ENCODE results near the gene PAQR8.

The PAQR8 gene

GRCh38 chr6:52351879-52352238, 10.1 kb upstream of the PAQR8 start:
- DNase-seq = no peak

- DNase-seq = peak; percentile 72 to 75
Measured at GRCh38 chr6:52352239-52353018, 9.5 kb upstream of the PAQR8 start.

- no peak for DNase-seq
Measured at GRCh38 chr6:52356017-52356416, 5.9 kb upstream of the PAQR8 start.

GRCh38 chr6:52359403-52359802, 2.5 kb upstream of the PAQR8 start:
- DNase-seq = no peak

GRCh38 chr6:52360028-52360427, 1.9 kb upstream of the PAQR8 start:
- no peak for DNase-seq

GRCh38 chr6:52360601-52361413, 1.1 kb upstream of the PAQR8 start:
- no peak for DNase-seq

- DNase-seq = no peak
Measured at GRCh38 chr6:52361414-52361944, 472 bp upstream of the PAQR8 start.

GRCh38 chr6:52362443-52363227, 684 bp downstream of the PAQR8 start:
- peak; percentile 7 to 27 for DNase-seq

- DNase-seq = peak in 1 of 2 experiments; percentile 8
Measured at GRCh38 chr6:52363228-52363867, 1.4 kb downstream of the PAQR8 start.

GRCh38 chr6:52364480-52365166, 2.7 kb downstream of the PAQR8 start:
- DNase-seq = no peak

- DNase-seq = no peak
Measured at GRCh38 chr6:52365317-52365716, 3.4 kb downstream of the PAQR8 start.

GRCh38 chr6:52365866-52366540, 4.1 kb downstream of the PAQR8 start:
- no peak for DNase-seq

GRCh38 chr6:52368002-52368401, 6.1 kb downstream of the PAQR8 start:
- no peak for DNase-seq

GRCh38 chr6:52369234-52369633, 7.3 kb downstream of the PAQR8 start:
- no peak for DNase-seq

GRCh38 chr6:52371656-52372191, 9.8 kb downstream of the PAQR8 start:
- DNase-seq = no peak

GRCh38 chr6:52373151-52373690, 11.3 kb downstream of the PAQR8 start:
- no peak for DNase-seq

GRCh38 chr6:52374247-52374646, 12.3 kb downstream of the PAQR8 start:
- no peak for DNase-seq

GRCh38 chr6:52375780-52376556, 14.0 kb downstream of the PAQR8 start:
- no peak for DNase-seq

- DNase-seq = no peak
Measured at GRCh38 chr6:52376763-52377162, 14.8 kb downstream of the PAQR8 start.

Data from SHP77 (cell line).